CD4-positive, alpha-beta T cell treated with Interleukin-6 at 100 ng/mL for 8 hours (primary cell): ENCODE results near the gene SLC1A4.
"Not testable (repeated sequence)": the region's sequence is repeated elsewhere in the genome, so short reads cannot be mapped to it uniquely, and the experiment has no call there.

Experiments used
- DNase-seq: peaks from one replicate; pipeline ENCODE4 v3.0.0-alpha.2; 2020; ENCODE audit warnings: mixed read lengths, low spot score

SLC1A4 gene

GRCh38 chr2:65026704-65027464, 37.7 kb downstream of the SLC1A4 start:
- no peak for DNase-seq

GRCh38 chr2:65027616-65028244, 38.5 kb downstream of the SLC1A4 start:
- no peak for DNase-seq

GRCh38 chr2:65030476-65031332, 41.5 kb downstream of the SLC1A4 start:
- no peak for DNase-seq

- DNase-seq, result peak; percentile 24
Measured at GRCh38 chr2:65031341-65032018, 42.3 kb downstream of the SLC1A4 start.

- DNase-seq, result no peak
Measured at GRCh38 chr2:65032019-65032975, 43.1 kb downstream of the SLC1A4 start.

- no peak for DNase-seq
Measured at GRCh38 chr2:65033178-65033577, 44.0 kb downstream of the SLC1A4 start.

- DNase-seq, result not testable (repeated sequence)
Measured at GRCh38 chr2:65033667-65034066, 44.5 kb downstream of the SLC1A4 start.

- DNase-seq, result no peak
Measured at GRCh38 chr2:65035351-65035943, 46.2 kb downstream of the SLC1A4 start.

GRCh38 chr2:65037178-65037577, 48.0 kb downstream of the SLC1A4 start:
- no peak for DNase-seq

GRCh38 chr2:65039640-65040039, 50.4 kb downstream of the SLC1A4 start:
- DNase-seq, result no peak

GRCh38 chr2:65040400-65041261, 51.4 kb downstream of the SLC1A4 start:
- DNase-seq, result peak; percentile 76

GRCh38 chr2:65043001-65043400, 53.8 kb downstream of the SLC1A4 start:
- DNase-seq, result no peak

GRCh38 chr2:65044097-65044735, 55.0 kb downstream of the SLC1A4 start:
- no peak for DNase-seq

- no peak for DNase-seq
Measured at GRCh38 chr2:65045651-65046050, 56.5 kb downstream of the SLC1A4 start.

GRCh38 chr2:65046633-65047407, 57.6 kb downstream of the SLC1A4 start:
- no peak for DNase-seq

GRCh38 chr2:65049010-65049639, 59.9 kb downstream of the SLC1A4 start:
- no peak for DNase-seq

GRCh38 chr2:65050931-65051330, 61.7 kb downstream of the SLC1A4 start:
- no peak for DNase-seq

GRCh38 chr2:65053199-65053598, 64.0 kb downstream of the SLC1A4 start:
- DNase-seq, result peak; percentile 53
